Heart right ventricle (tissue), 16 donors: ENCODE measurements around the gene MEIOB. TPM values are rescaled to one million over a fixed set of nuclear protein-coding genes. Genes with fewer than 3 reads are reported as not detected.

Experiments
- ATAC-seq, 8 donors: fragments of 200-7000 bp; cut with Tn5 transposase; one replicate each; pipeline ENCODE4 v1.9.1; 2020; ENCODE audit warnings: mild to moderate bottlenecking in 8 of 8, moderate library complexity in 8 of 8, moderate number of reproducible peaks in 1 of 8
- DNase-seq, 2 donors: peaks; one replicate each; pipeline ENCODE4 v3.0.0-alpha.2; 2020
- H3K27ac ChIP-seq, 10 donors: fragments of 200-600 bp; sonication (generic) in 2 of 10; one replicate each; pipeline versions ENCODE4 v1.5.0 to v1.8.0; 2020 to 2022; ENCODE audit warnings: mild to moderate bottlenecking in 3 of 10
- H3K27me3 ChIP-seq, 7 donors: fragments of 200-600 bp; one replicate each; pipeline ENCODE4 v1.8.0; 2021 to 2022; ENCODE audit warnings: mild to moderate bottlenecking in 2 of 7
- H3K36me3 ChIP-seq, 9 donors: fragments of 200-600 bp; sonication (generic) in 1 of 9; one replicate each; pipeline versions ENCODE4 v1.5.0 to v1.8.0; 2020 to 2022; ENCODE audit warnings: mild to moderate bottlenecking in 2 of 9
- H3K4me1 ChIP-seq, 9 donors: fragments of 200-600 bp; sonication (generic) in 1 of 9; one replicate each; pipeline versions ENCODE4 v1.5.0 to v1.8.0; 2020 to 2022; ENCODE audit warnings: mild to moderate bottlenecking in 4 of 9
- H3K4me3 ChIP-seq, 10 donors: fragments of 200-600 bp; sonication (generic) in 2 of 10; one replicate each; pipeline versions ENCODE4 v1.5.0 to v1.8.0; 2020 to 2022; ENCODE audit warnings: mild to moderate bottlenecking in 7 of 10, moderate library complexity in 2 of 10
- H3K9me3 ChIP-seq, 11 donors: fragments of 200-600 bp in 10 of 11; sonication (generic) in 2 of 11; one replicate each; pipeline versions ENCODE4 v1.5.0 to v1.8.0; 2013 to 2022; ENCODE audit warnings: mild to moderate bottlenecking in 2 of 11, control low read depth in 1 of 11, moderate library complexity in 1 of 11
- CTCF ChIP-seq, 9 donors: fragments of 200-600 bp; sonication (generic) in 2 of 9; IDR thresholded peaks; one replicate each; pipeline versions ENCODE4 v1.5.0 to v1.8.0; 2021 to 2022; ENCODE audit warnings: antibody characterized with exemption in 9 of 9, mild to moderate bottlenecking in 5 of 9, moderate library complexity in 1 of 9
- WGBS, 2 donors: extraction: QIAGEN DNeasy Blood & Tissue Kit; methylation state at CpG; one replicate each; pipeline ENCODE4 v1.1.7; 2013; ENCODE audit warnings: inconsistent platforms in 1 of 2; 5-methylcytosine and 5-hydroxymethylcytosine counted together
- intact Hi-C, 10 donors: fragments of 100-400 bp; cut with DNase I; formaldehyde crosslinking; loops; one replicate each; pipeline versions ENCODE4 v1.11.1 to v1.14.2; 2022
- polyA plus RNA-seq, 2 donors: library from polyadenylated mRNA; stranded (reverse); fragments of 200-250 nt; gene quantifications; one replicate each; pipeline ENCODE4 v1.2.3, GENCODE V29; 2013
- total RNA-seq, 10 donors: library from RNA; stranded (reverse); fragmentation: NEBNext Ultra II Directional in 3 of 10; extraction: Animal tissue kit (Norgen Biotek cat#: 25700) in 3 of 10; gene quantifications; one replicate each; pipeline versions ENCODE4 v1.2.1 to v1.2.4, GENCODE V29; 2021 to 2023
- donor health status: Arrhythmogenic right ventricular cardiomyopathy.
- donor health status: ischemic (EF 13 %, LVEDD 7.1; RV severe dilation, severe dysfunction).
- donor health status: healthy with polysubstance abuse.
- donor health status: DM: no; HTN: yes; CAD: no.
- donor health status: DM: no; HTN: no; CAD: no.
- donor health status: ischemic (EF 25% LVEDD 6.9; RV normal size, moderate dysfunction).
- donor health status: ischemic (EF 25% LVEDD 5.7; RV mildly dilated, moderate dysfunction).
- donor health status: healthy.
- donor health status: DM: yes; HTN: yes; CAD: no.
- donor health status: Ischemic cardiomyopathy.
- donor health status: ischemic (EF 35%, LVEDD 5.7; RV mildly dilated, moderate dysfunction).
- donor health status: nonischemic (EF 11% LVEDD 7.7; RV severe dilation, severe dysfunction).
- donor health status: DM: yes; HTN: yes; CAD: no.
- donor health status: PGD.
- donor health status: ischemic (EF 29% LVEDD 5.4; RV normal size, mild dysfunction).
- donor health status: nonischemic (EF 23%, LVEDD 6.1; RV moderate dilation, normal function).

MEIOB gene
- total and polyA plus RNA-seq, 12 donors, result not detected

- no peak overlapping the region for H3K27ac ChIP-seq
- no peak for DNase-seq
- H3K9me3 ChIP-seq, result no peaks in the 10 kb centered on the region
- no peaks in the 10 kb centered on the region for H3K36me3 ChIP-seq
- no peak for ATAC-seq
- intact Hi-C loops, result loop anchor here in 4 of 10 donors (5.0 kb wide), 1 partner anchor 68 kb away; no protein-coding TSS in a partner anchor
- peaks cover 0 to 3% (median 0%) of the 10 kb centered on the region in 9 donors for H3K4me1 ChIP-seq
- H3K27me3 ChIP-seq, result peaks cover 0 to 82% (median 47%) of the 10 kb centered on the region in 7 donors
- WGBS, 2 donors, result 31 to 34% methylated on average over 8 of the region's 8 CpGs
- no peak overlapping the region for H3K4me3 ChIP-seq
- no peak for TF ChIP-seq CTCF (IDR thresholded peaks at IDR 0.05)
Observed at GRCh38 chr16:1859650-1860049, 12.3 kb downstream of the MEIOB start.

DNA sequence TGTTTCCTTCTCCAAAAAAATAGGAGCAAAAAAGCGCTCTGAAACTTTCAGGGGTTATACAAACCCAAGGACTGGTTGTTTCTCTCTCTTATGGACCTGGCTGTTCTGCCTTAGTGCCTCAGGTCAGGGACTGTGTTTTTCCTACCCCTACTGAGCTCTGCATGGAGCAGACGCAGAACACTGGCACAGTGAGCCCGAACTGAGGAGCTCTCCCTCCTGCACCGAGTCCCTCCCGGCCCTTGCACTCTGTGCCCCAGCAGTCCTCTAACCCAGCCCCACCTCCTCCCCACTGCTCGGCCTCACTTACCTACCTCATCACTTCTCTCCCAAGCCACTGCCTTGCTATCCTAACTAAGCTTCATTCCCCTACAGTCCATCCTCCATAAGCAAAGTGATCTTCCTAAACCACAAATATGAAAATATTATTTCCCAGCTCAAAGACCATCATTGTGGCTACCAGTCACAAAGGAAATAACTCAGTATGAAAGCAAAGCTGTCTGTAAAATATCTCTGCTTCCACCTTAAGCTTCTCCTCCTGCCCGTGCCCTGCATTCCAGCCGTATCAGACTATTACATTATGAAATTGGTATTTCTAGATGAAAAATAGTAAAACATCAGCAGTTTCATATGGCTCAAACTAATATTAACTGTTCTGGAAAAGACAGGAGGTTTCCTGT, 13.6 kb downstream of the MEIOB start:
- ATAC-seq (no peak), DNase-seq (no peak)
- Histone ChIP-seq H3K27ac (no peak overlapping the region), H3K4me3 (no peak overlapping the region), H3K9me3 (no peaks in the 10 kb centered on the region), H3K36me3 (no peaks in the 10 kb centered on the region), H3K4me1 (no peaks in the 10 kb centered on the region), H3K27me3 (peaks cover 0 to 82% (median 40%) of the 10 kb centered on the region in 7 donors)
- TF ChIP-seq CTCF (IDR thresholded peaks at IDR 0.05), result no peak
- intact Hi-C loops, result no loop called here
- WGBS, 2 donors, result 22 to 24% methylated on average over 8 of the region's 8 CpGs

GRCh38 chr16:1857433-1858097, 14.4 kb downstream of the MEIOB start:
- intact Hi-C loops, result no loop called here
- no peak for ATAC-seq
- Histone ChIP-seq H3K27ac (no peak overlapping the region), H3K4me3 (no peak overlapping the region), H3K27me3 (peaks cover 0 to 79% (median 37%) of the 10 kb centered on the region in 7 donors), H3K4me1 (no peaks in the 10 kb centered on the region), H3K9me3 (no peaks in the 10 kb centered on the region), H3K36me3 (no peaks in the 10 kb centered on the region)
- TF ChIP-seq CTCF (IDR thresholded peaks at IDR 0.05), result no peak
- WGBS, 2 donors, result 36 to 57% methylated on average over 5 of the region's 5 CpGs
- no peak for DNase-seq

GRCh38 chr16:1851793-1852192, 20.2 kb downstream of the MEIOB start:
- TF ChIP-seq CTCF (IDR thresholded peaks at IDR 0.05), result no peak
- no peaks in the 10 kb centered on the region for H3K9me3 ChIP-seq
- H3K4me1 ChIP-seq, result no peaks in the 10 kb centered on the region
- DNase-seq, result no peak
- H3K4me3 ChIP-seq, result no peak overlapping the region
- H3K36me3 ChIP-seq, result no peaks in the 10 kb centered on the region
- intact Hi-C loops, result no loop called here
- H3K27ac ChIP-seq, result no peak overlapping the region
- H3K27me3 ChIP-seq, result peaks cover 0 to 39% (median under 1%) of the 10 kb centered on the region in 7 donors
- 61 to 75% methylated on average over 4 of the region's 4 CpGs for WGBS, 2 donors
- no peak for ATAC-seq
